Left colon (tissue), 2 donors: ENCODE results near the gene LRRC74B. TPM values are rescaled to one million over a fixed set of nuclear protein-coding genes. Genes with fewer than 3 reads are reported as not detected.
"Not testable (repeated sequence)": the region's sequence is repeated elsewhere in the genome, so short reads cannot be mapped to it uniquely, and the experiment has no call there.

Experiments
- ATAC-seq: fragments of 200-7000 bp; cut with Tn5 transposase; one replicate; pipeline ENCODE4 v1.9.1; 2020; ENCODE audit warnings: mild to moderate bottlenecking, moderate library complexity
- DNase-seq, 2 donors: peaks; one replicate each; pipeline ENCODE4 v3.0.0-alpha.2; 2020
- intact Hi-C, 2 donors: fragments of 100-400 bp; cut with DNase I in 1 of 2; cut with micrococcal nuclease in 1 of 2; formaldehyde crosslinking; loops; one replicate each; pipeline versions ENCODE4 v1.11.2 to v1.14.0; 2022; cut with DNase I, micrococcal nuclease
- total RNA-seq, 2 donors: library from RNA; stranded (reverse); fragmentation: NEBNext Ultra II Directional; extraction: Animal tissue kit (Norgen Biotek cat#: 25700); gene quantifications; one replicate each; pipeline ENCODE4 v1.2.1, GENCODE V29; 2021
- donor health status: DM: no; HTN: no; CAD: no.
- donor health status: DM: yes; HTN: yes; CAD: no.

The LRRC74B gene
- total RNA-seq, 2 donors from 2014 or later, result 0.18 TPM; not detected in 1

DNA sequence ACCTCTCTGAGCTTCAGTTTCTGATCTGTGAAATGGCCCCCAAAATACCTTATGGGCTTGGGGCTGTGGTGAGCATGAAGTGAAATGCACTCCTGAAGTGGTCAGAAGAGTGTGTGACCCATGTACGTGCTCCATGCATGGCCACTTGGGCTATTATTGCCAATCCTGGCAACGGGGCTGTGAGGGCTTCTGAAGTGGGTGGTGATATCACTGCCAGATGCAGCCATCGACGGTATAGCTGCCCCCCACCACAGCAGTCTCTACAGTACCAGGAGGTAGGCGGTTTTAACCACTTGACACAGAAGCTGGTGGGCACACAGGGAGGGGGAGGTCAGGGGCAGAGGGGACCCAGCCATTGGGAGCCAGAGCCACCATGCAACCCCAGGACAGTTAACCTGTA is 2.7 kb downstream of the LRRC74B start:
- DNase-seq, ATAC-seq, intact Hi-C loops: not testable (repeated sequence)

DNA sequence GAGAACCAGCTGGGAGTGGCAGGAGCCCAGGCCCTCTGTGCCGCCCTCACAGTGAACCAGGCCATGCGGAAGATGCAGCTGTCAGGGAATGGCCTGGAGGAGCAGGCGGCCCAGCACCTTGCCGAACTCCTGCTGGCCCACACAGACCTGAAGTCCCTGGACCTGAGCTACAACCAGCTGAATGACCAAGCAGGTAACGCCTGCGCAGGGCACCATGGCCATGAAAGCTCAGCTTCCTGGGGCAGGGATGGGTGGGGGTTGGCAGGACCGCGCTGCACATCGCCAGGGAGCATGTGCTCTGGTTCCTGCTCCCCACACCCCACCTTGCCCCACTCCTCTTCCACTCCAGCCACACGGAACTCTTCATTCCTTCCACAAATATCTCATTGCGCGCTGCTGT is 3.2 kb downstream of the LRRC74B start:
- DNase-seq, intact Hi-C loops, ATAC-seq: not testable (repeated sequence)

DNA sequence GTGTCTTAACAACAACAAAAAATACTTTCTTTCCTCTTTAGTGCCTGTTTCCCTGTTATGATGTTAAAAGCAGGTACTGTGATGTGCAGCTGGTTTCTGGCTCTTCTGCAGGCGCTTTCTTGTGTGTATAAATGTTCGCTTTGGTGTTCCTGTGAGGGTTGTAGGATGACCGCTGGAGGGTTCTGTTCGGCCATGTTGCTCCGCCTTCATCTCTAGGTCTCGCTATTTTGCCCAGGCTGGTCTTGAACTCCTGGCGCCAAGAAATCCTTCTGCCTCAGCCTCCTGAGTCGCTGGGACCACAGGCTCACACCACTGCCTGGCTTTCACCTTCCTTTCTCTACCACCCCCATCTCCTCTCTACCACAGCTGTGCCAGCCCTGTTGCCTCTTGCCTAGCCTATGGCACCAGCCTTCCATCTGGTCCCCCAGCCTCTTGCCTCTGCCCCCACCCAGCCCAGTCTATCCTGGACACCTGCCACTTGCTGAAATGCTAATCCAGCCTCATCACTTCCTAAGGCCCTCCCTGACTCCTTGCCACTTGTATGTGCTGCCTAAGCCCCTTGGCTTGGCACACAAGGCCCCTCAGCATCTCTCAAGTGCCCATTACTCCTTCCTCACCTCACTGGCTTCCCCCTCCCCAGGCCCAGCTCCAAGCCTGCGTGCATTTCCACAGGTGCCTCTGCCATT is 5.5 kb downstream of the LRRC74B start:
- DNase-seq, result no peak
- intact Hi-C loops, result no loop called here
- no peak for ATAC-seq

DNA sequence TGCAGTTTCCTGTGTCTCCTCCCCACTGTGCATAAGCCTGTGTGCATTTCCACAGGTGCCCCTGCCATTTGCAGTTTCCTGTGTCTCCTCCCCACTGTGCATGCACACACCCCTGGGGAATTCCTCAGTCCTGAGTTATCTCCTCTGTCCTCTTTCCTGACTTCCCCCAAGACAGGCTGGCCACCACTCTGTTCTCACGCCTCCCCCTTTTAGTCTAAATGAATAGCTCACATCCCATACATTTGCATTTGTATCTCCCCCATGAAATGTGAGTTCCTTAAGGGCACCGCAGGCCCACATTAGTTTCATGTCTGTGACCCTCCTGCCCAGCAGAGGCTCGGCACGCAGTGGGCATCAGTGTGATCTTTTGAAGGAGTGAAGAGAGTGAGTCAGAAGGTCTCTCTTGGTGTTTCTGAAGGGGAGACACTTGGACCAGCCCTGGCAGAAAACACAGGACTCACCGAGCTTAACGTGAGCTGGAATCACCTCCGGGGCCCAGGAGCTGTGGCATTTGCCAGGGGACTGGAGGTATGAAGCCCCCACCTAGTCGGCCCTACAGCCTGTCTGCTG is 6.2 kb downstream of the LRRC74B start:
- ATAC-seq (no peak), DNase-seq (no peak)
- intact Hi-C loops, result no loop called here

DNA sequence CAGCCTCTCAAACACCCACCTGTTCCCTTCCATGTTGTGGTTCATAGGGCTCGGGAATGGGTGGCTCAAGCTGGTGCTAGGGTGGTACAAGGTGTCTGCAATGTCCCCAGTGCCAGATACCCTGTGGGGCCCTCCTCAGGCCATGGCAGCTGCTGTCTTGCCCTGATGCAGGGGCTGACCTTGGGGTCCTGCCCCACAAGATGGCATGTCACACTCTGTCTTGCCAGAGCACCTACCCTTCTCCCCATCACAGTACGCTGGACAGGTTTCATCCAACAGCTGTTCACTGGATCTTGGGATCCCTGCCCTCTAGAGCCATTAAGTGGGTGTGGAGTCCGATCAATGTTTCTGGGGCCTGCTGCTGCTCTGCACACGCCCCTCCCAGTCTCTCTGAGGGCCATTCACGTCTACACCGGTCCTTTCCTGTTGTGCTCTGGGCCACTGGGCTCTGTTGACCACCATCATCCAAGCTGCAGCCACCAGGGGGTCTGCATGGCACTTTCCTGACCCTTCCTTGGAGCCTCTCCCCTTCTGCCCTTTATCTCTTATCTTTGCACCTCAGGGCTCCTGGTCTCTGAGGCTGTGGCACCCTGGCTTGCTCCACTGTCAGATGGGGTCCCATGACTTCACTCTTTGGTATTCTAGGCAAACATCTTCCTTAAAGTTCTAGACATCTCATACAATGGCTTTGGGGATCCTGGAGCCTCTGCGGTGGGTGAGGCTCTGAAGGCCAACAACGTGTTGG is 7.1 kb downstream of the LRRC74B start:
- peak; percentile 41 for ATAC-seq
- no peak for DNase-seq
- intact Hi-C loops, result no loop called here

DNA sequence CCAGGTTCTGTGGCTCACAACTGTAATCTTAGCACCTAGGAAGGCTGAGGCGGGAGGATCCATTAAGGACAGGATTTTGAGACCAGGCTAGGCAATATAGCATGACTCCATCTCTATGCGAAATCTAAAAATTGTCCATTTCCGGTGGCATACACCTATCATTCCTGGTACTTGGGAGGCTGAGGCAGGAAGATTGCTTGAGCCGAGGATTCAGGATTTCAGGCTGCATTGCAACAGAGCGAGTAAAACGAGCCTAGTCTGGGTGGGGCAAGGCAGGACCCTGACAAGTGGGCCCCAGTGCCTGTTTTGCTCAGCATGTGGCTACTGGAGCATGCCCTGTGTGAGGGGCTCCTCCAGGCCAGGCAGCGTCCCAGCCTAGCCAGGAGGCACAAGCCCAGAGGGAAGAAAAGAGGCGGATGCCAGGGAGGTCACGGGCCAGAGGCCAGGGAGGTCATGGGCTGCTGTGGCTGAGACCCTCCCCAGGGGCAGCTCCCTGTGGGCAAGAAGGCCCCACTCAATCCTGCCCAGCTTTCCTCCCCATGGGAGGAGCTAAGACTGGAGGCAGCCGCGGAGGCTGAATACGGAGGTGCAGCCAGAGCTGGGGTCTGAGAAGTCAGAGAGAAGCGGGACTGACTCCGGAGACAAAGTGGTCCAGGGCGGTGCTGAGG is 8.4 kb downstream of the LRRC74B start:
- intact Hi-C loops, result no loop called here
- no peak for ATAC-seq
- DNase-seq, result no peak

DNA sequence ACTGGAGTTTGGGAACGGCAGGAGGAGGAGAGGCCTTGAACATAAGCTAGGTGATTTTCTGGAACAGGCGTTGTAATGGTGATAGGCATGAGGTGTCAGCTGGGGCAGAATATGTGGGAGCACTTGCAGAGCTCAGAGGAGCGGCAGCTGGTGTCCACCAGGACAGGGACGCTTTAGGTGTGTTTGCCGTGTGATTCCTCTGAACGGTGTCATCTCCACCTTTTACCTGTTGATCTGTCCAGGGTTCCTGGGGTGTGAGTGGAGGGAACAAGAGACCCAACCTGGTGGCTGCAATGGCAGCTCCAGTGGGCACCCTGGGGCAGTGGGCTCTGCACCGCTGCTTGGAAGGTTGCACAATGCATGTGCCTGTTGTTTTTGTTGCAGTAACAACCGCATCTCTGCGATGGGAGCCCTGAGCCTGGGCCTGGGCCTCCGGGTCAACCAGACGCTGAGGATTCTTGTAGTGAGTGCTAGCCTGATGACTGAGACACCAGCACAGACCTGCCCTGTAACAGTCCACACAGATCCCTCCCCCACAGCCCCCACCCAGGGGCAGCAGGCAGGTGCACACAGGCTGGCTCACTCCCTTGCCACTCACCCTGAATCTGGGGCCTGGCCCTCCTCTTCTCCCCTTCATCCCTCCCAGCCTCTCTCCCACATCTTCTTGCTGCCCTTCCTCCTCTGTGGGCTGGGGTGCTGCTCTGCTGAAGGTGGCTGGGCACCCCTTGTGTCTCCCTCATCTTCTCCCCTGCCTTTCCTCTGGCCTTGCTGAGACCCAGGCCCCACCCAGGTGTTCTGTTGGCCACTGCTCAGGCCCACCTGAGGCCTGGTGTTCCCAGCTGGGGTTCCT is 9.2 kb downstream of the LRRC74B start:
- intact Hi-C loops, result no loop called here
- ATAC-seq, result no peak
- no peak for DNase-seq

DNA sequence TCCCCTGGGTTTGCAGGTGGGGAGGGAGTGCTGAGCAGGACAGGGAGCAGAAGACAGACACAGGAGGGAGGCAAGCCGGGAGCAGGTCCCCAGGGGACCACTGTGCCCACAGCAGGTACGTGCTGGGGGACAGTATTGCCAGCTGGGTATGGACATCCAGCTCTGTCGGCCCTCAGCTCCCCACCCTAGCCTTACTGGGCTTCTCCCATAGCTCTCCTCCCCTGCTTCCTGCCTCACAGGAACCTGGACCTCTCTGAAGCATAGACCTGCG is 9.8 kb downstream of the LRRC74B start:
- no peak for ATAC-seq
- intact Hi-C loops, result no loop called here
- DNase-seq, result no peak

DNA sequence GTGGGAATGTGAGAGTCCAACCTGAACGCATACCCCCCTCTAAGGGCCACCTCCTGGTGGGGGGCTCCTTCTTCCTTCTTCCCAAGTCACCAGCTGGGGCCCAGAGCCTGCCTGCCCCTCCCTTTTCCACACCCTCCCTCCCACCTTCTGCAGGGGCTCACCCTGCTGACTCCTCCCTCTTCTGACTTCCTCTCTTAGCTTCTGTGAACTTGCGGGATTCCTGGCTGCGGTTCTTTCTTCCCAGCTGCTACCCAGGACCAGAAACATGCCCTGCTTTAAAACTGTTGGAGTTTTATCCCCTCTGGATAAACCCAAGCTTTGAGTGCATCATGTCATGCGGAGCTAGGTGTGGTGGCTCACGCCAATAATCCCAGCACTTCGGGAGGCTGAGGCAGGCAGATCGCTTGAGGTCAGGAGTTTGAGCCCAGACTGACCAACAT is 10.2 kb downstream of the LRRC74B start:
- ATAC-seq (no peak), DNase-seq (no peak)
- intact Hi-C loops, result no loop called here

DNA sequence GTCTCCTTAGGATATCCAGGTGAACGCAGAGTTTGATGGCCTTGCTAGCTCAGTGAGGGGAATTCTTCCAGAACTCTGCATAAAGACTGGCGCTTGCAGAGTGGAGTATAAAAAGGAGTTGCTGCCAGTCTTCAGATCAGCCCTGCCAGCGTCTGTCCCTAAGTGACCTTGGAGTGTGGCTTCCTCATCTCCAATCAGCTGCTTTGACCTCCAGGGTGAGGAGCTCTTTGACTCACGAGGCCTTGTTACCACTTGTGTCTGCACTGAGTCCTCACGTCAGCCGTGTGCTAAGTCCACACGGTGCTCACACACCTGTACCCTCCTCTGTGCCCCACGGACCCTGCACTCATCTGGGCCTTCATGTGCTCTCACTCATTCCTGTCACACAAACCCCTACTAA is 14.6 kb downstream of the LRRC74B start:
- intact Hi-C loops, ATAC-seq, DNase-seq: not testable (repeated sequence)

DNA sequence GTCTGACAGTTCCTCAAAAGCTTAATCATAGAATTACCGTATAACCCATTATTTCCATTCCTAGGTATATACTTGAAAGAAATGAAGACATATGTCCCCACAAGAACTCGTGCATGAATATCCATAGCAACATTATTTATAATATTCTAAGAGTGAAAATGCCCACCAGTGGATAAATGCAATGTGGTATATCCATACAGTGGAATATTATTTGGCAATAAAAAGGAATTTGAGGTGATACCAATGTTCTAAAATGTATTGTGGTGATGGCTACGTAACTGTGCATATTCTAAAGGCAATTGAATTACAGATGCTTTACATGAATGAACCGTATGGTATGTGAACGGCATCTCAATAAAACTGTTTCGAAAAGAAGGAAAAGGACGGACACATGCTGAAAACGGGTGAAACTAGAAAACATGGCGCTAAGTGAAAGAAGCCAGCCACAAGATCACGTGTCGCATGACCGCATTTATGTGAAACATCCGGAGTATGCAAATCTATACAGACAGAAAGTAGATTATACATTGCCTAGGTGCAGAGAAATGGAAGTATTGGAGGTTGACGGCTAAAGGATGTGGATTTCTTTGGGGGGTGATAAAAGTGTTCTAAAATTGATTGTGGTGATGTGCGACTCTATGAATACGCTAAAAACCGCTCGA is 16.0 kb downstream of the LRRC74B start:
- ATAC-seq, DNase-seq, intact Hi-C loops: not testable (repeated sequence)

DNA sequence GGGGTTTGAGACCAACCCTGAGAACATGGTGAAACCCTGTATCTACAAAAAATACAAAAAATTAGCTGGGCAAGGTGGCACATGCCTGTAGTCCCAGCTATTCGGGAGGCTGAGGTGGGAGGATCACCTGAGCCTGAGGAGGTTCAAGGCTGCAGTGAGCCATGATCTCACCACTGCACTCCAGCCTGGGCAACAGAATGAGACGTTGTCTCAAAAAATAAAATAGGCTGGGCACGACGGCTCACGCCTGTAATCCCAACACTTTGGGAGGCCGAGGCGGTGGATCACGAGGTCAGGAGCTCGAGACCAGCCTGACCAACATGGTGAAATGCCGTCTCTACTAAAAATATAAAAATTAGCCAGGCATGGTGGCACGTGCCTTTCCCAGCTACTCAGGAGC is 18.7 kb downstream of the LRRC74B start:
- ATAC-seq, intact Hi-C loops, DNase-seq: not testable (repeated sequence)

DNA sequence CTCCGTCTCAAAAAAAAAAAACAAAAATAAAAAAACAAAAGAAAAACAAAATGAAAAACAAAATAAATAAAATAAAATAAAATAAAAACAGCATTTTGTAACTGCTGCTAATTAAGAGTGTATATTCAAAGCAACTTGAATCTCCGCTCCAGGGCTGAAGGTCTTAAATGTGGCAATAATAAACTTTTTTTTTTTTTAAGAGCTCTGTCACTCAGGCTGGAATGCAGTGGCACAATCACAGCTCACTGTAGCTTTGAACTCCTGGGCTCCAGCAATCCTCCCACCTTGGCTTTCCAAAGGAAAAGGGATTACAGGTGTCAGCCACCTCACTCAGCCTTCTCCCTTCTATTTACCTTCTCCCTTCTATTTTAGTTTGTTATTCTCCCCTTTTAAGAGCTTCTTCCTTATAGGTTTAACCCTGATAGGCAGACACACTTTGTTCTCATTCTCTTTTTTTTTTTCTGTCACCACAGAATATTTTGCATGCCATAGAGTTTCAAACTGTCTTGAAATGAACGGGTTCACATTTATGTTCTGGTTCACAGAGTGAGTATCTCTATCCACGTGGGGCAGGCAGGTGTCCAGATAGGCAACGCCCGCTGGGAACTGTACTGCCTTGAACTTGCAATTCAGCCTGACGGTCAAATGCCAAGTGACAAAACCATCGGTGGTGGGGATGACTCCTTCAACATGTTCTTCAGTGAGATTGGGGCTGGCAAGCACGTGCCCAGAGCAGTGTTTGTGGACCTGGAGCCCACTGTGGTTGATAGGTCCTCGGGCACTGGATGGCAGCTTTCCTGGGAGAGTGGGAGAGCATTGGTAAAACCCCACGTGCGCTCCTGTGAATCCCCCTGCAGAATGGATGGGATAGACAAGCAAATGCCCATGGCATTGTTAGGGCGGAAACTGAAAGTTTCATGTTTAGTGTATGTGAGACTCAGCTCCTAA is 19.4 kb downstream of the LRRC74B start:
- DNase-seq (no peak), ATAC-seq (no peak)
- intact Hi-C loops, result no loop called here

DNA sequence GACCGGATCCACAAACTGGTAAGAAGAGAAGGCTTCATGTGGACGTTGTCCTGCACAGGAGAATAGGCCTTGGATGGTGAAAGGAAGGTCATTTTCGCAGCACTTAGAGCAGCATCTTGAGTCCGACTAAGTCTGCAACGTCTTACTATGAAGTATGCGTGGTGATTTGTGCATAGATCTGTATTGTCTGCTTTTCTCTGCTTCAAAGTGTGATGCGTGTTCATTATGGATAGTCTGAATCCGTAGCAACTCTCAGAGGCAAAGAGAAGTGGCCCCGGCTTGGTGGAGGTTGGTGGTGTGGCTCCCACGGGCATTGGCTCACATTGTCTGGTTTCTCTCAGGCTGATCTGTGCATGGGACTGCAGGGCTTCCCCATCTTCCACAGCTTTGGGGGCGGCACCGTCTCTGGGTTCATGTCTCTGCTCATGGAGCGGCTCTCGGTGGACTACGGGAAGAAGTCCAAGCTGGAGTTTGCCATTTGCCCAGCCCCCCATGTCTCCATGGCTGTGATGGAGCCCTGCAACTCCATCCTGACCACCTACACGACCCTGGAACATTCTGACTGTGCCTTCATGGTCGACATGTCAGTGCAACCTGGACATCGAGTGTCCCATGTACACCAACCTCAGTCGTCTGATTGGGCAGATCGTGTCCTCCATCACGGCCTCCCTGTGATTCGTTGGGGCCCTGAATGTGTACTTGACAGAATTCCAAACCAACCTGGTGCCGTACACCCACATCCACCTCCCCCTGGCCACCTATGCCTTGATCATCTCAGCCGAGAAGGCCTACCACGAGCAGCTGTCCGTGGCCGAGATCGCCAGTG is 21.5 kb downstream of the LRRC74B start:
- ATAC-seq (no peak), DNase-seq (no peak)
- intact Hi-C loops, result no loop called here

DNA sequence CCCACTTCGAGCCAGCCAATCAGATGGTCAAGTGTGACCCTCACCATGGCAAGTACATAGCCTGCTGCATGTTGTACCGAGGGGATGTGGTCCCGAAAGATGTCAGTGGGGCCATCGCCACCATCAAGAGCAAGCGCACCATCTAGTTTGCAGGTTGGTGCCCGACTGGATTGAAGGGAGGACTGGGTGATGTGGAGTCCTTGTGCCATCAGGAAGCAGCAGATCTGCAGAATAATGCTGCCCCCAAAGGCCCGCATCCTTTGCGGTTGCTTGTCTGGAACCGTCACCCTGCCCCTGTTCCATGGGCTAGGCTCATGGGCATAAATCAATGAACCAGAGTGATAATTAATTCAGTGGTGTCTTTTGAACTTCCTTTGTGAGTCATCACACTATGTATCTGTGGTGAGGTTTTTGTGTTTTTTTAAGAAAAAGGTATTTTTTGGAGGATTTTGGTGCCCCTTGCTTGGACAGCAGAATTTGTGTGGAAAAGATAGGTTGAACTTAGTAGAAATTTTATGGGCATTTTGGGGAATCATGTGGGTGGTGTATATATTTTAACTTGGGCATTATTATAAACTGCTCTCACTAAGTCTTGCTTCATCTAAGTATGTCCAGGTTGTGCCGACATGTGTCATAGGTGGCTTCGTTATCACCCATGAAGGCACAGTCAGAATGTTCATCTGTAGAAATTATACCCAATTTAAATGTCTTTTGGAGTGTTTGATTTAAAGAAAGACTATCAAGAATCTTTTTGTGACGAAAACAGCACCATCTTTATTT is 22.3 kb downstream of the LRRC74B start:
- no peak for DNase-seq
- no peak for ATAC-seq
- intact Hi-C loops, result no loop called here
